H1 (cell line): ENCODE data around the gene NOL4L. TPM values are rescaled to one million over a fixed set of nuclear protein-coding genes. Genes with fewer than 3 reads are reported as not detected.

Experiments
- CTCF ChIA-PET: fragments of 300-600 bp; sonication (Branson Sonifier 250); formaldehyde crosslinking; loops from one replicate; lab custom pipeline; 2021; ENCODE audit not compliant: partially characterized antibody; lab: Charles Lee
- POLR2A ChIA-PET: fragments of 300-600 bp; sonication (Branson Sonifier 250); formaldehyde crosslinking; loops from one replicate; lab custom pipeline; 2021; ENCODE audit warnings: inconsistent platforms; ENCODE audit not compliant: partially characterized antibody; lab: Charles Lee
- DNase-seq, 2 experiments: peaks; one replicate each; pipeline versions ENCODE4 v3.0.0 to v3.0.0-alpha.2; 2010 to 2022; ENCODE audit warnings: low spot score in 2 of 2, low read depth in 1 of 2, mixed read lengths in 1 of 2
- FAIRE-seq: peaks from 2 replicates; lab custom pipeline; 2011; peaks lifted over from hg19 to GRCh38; lab: Jason Lieb, UNC
- H2AFZ ChIP-seq: 2 replicates; pipeline ENCODE4 v1.8.1; 2012; ENCODE audit warnings: low read length, inconsistent platforms
- H2AK5ac ChIP-seq: 2 replicates; pipeline ENCODE4 v1.6.1; 2013; ENCODE audit warnings: low read depth, low read length
- H2BK120ac ChIP-seq: replicated peaks from 2 replicates; pipeline ENCODE3; 2013; ENCODE audit warnings: low read depth, low read length, inconsistent platforms
- H2BK12ac ChIP-seq: 2 replicates; pipeline ENCODE4 v1.6.1; 2013; ENCODE audit warnings: low read depth, low read length
- H2BK15ac ChIP-seq: 2 replicates; pipeline ENCODE4 v1.6.1; 2013; ENCODE audit warnings: low read length
- H2BK20ac ChIP-seq: 2 replicates; pipeline ENCODE4 v1.6.1; 2013; ENCODE audit warnings: low read length
- H2BK5ac ChIP-seq: 2 replicates; pipeline ENCODE4 v1.6.1; 2013; ENCODE audit warnings: low read depth, low read length
- H3K14ac ChIP-seq: 2 replicates; pipeline ENCODE4 v1.6.1; 2013; ENCODE audit warnings: inconsistent platforms; ENCODE audit not compliant: insufficient read length
- H3K18ac ChIP-seq: 2 replicates; pipeline ENCODE4 v1.6.1; 2013; ENCODE audit warnings: low read length; ENCODE audit errors: extremely low read depth
- H3K23ac ChIP-seq: 2 replicates; pipeline ENCODE4 v1.6.1; 2013; ENCODE audit warnings: inconsistent platforms; ENCODE audit not compliant: insufficient read length
- H3K23me2 ChIP-seq: 2 replicates; pipeline ENCODE4 v1.6.1; 2013; ENCODE audit warnings: low read depth, low read length
- H3K27ac ChIP-seq: 2 replicates; pipeline ENCODE4 v1.6.1; 2011; ENCODE audit warnings: low read depth, low read length, inconsistent platforms
- H3K27me3 ChIP-seq, 4 experiments: replicated peaks in 1 of 4; 1 replicate in 1 of 4; 2 replicates in 3 of 4; pipeline versions ENCODE4 v1.6.1 to v1.8.1; 2011 to 2013; ENCODE audit warnings: low read length in 3 of 4, mild to moderate bottlenecking in 3 of 4, inconsistent platforms in 2 of 4, mixed read lengths in 2 of 4, moderate library complexity in 1 of 4; ENCODE audit not compliant: control insufficient read depth in 3 of 4, insufficient read depth in 3 of 4; ENCODE audit errors: extremely low read depth in 1 of 4
- H3K36me3 ChIP-seq, 4 experiments: 2 replicates each; pipeline versions ENCODE4 v1.6.1 to v1.8.1; 2011 to 2013; ENCODE audit warnings: mild to moderate bottlenecking in 4 of 4, low read length in 3 of 4, moderate library complexity in 2 of 4, control low read depth in 1 of 4, inconsistent platforms in 1 of 4; ENCODE audit not compliant: insufficient read depth in 4 of 4, control insufficient read depth in 2 of 4
- H3K4ac ChIP-seq: replicated peaks from 2 replicates; pipeline ENCODE3; 2013; ENCODE audit warnings: low read length, low read depth, mixed read lengths, inconsistent platforms; ENCODE audit not compliant: insufficient read length
- H3K4me1 ChIP-seq, 4 experiments: replicated peaks in 1 of 4; 1 replicate in 1 of 4; 2 replicates in 3 of 4; pipeline versions ENCODE4 v1.6.1 to v1.8.1; 2011 to 2013; ENCODE audit warnings: low read length in 3 of 4, inconsistent platforms in 2 of 4, mixed read lengths in 1 of 4; ENCODE audit not compliant: insufficient read depth in 4 of 4, control insufficient read depth in 3 of 4
- H3K4me2 ChIP-seq, 2 experiments: 2 replicates each; pipeline versions ENCODE4 v1.6.1 to v1.8.1; 2011 to 2013; ENCODE audit warnings: low read depth in 2 of 2, low read length in 2 of 2, control low read depth in 1 of 2, inconsistent platforms in 1 of 2, mild to moderate bottlenecking in 1 of 2; ENCODE audit not compliant: insufficient read depth in 1 of 2
- H3K4me3 ChIP-seq, 4 experiments: fragments of 200-600, 300-600 bp in 1 of 4; sonication (generic), shearing (Covaris generic), sonication (Bioruptor Twin) in 1 of 4; 2 replicates each; pipeline versions ENCODE4 v1.5.1 to v1.8.1; 2011 to 2016; ENCODE audit warnings: low read length in 4 of 4, low read depth in 3 of 4, control low read depth in 2 of 4, inconsistent platforms in 2 of 4, mild to moderate bottlenecking in 2 of 4, mixed read lengths in 1 of 4, moderate library complexity in 1 of 4; ENCODE audit not compliant: insufficient read depth in 2 of 4; ENCODE audit errors: extremely low read depth in 1 of 4
- H3K56ac ChIP-seq: replicated peaks from 2 replicates; pipeline ENCODE3; 2013; ENCODE audit warnings: low read depth, mild to moderate bottlenecking, mixed read lengths, low read length, inconsistent platforms; ENCODE audit not compliant: insufficient read length
- H3K79me1 ChIP-seq: 2 replicates; pipeline ENCODE4 v1.6.1; 2013; ENCODE audit warnings: low read depth, low read length, control low read depth
- H3K79me2 ChIP-seq, 2 experiments: 2 replicates each; pipeline versions ENCODE4 v1.6.1 to v1.8.1; 2012 to 2013; ENCODE audit warnings: low read length in 2 of 2, mild to moderate bottlenecking in 2 of 2, inconsistent platforms in 1 of 2; ENCODE audit not compliant: insufficient read depth in 2 of 2, control insufficient read depth in 1 of 2
- H3K9ac ChIP-seq, 4 experiments: replicated peaks in 1 of 4; 1 replicate in 1 of 4; 2 replicates in 3 of 4; pipeline versions ENCODE4 v1.6.1 to v1.8.1; 2011 to 2013; ENCODE audit warnings: low read depth in 3 of 4, low read length in 3 of 4, control low read depth in 2 of 4, mild to moderate bottlenecking in 2 of 4, moderate library complexity in 2 of 4, inconsistent platforms in 1 of 4; ENCODE audit errors: extremely low read depth in 1 of 4
- H3K9me3 ChIP-seq, 2 experiments: 2 replicates each; pipeline versions ENCODE4 v1.6.1 to v1.8.1; 2012 to 2013; ENCODE audit warnings: mild to moderate bottlenecking in 2 of 2, moderate library complexity in 2 of 2, control low read depth in 1 of 2, inconsistent platforms in 1 of 2, low read depth in 1 of 2, low read length in 1 of 2, mixed read lengths in 1 of 2; ENCODE audit not compliant: insufficient read depth in 2 of 2
- H4K20me1 ChIP-seq, 2 experiments: replicated peaks in 1 of 2; 2 replicates each; pipeline versions ENCODE3 to v1.8.1; 2011 to 2013; ENCODE audit warnings: inconsistent platforms in 2 of 2, low read length in 2 of 2, mild to moderate bottlenecking in 1 of 2; ENCODE audit not compliant: insufficient read depth in 2 of 2, control insufficient read depth in 1 of 2
- H4K5ac ChIP-seq: 2 replicates; pipeline ENCODE4 v1.6.1; 2013; ENCODE audit warnings: low read length, low read depth, mixed read lengths, inconsistent platforms; ENCODE audit not compliant: insufficient read length
- H4K8ac ChIP-seq: 2 replicates; pipeline ENCODE4 v1.8.0; 2013; ENCODE audit warnings: mild to moderate bottlenecking, moderate library complexity, low read length, inconsistent platforms; ENCODE audit not compliant: insufficient read depth; ENCODE audit errors: extremely low read depth
- H4K91ac ChIP-seq: replicated peaks from 2 replicates; pipeline ENCODE3; 2013; ENCODE audit warnings: low read length, mixed read lengths, inconsistent platforms; ENCODE audit not compliant: insufficient read length
- CBX8 ChIP-seq: fragments of 300-800, 300-1000 bp; sonication (generic); IDR thresholded peaks from 2 replicates; pipeline ENCODE4 v1.7.1; 2016; ENCODE audit warnings: low read depth, low read length, borderline replicate concordance
- EP300 ChIP-seq, 2 experiments: IDR thresholded peaks; 1 replicate in 1 of 2; 2 replicates in 1 of 2; pipeline ENCODE4 v1.6.1; 2011 to 2012; ENCODE audit warnings: low read depth in 2 of 2, low read length in 2 of 2, mild to moderate bottlenecking in 2 of 2, borderline replicate concordance in 1 of 2, inconsistent platforms in 1 of 2, moderate library complexity in 1 of 2
- NANOG ChIP-seq: IDR thresholded peaks from 2 replicates; pipeline ENCODE4 v1.6.1; 2011; ENCODE audit warnings: low read length, low read depth, mild to moderate bottlenecking, inconsistent platforms; ENCODE audit not compliant: insufficient read depth, poor library complexity, severe bottlenecking
- POLR2A ChIP-seq, 2 experiments: IDR thresholded peaks; 1 replicate in 1 of 2; 2 replicates in 1 of 2; pipeline ENCODE4 v1.6.1; 2011; ENCODE audit warnings: low read depth in 2 of 2, low read length in 2 of 2, mild to moderate bottlenecking in 2 of 2; ENCODE audit errors: control extremely low read depth in 1 of 2
- SP4 ChIP-seq: IDR thresholded peaks from 2 replicates; pipeline ENCODE4 v1.6.1; 2012; ENCODE audit warnings: low read length, inconsistent platforms
- WGBS, 2 experiments: shearing (Covaris generic) in 1 of 2; methylation state at CpG; one replicate each; pipeline versions ENCODE4 v1.1.6 to v1.1.7; 2013 to 2015; ENCODE audit warnings: low lambda C conversion rate in 2 of 2, mixed read lengths in 2 of 2, inconsistent platforms in 1 of 2, low coverage in 1 of 2, missing lambda C conversion rate in 1 of 2; ENCODE audit not compliant: insufficient replicate concordance in 2 of 2, insufficient coverage in 1 of 2, insufficient read length in 1 of 2; ENCODE audit errors: extremely low coverage in 1 of 2, missing lambda C conversion rate in 1 of 2; 5-methylcytosine and 5-hydroxymethylcytosine counted together
- polyA plus RNA-seq, 7 experiments: library from polyadenylated mRNA; depleted of rRNA in 3 of 7; stranded (reverse) in 5 of 7; unstranded in 2 of 7; fragments of >200 nt in 5 of 7; fragments of 200-250 nt in 2 of 7; gene quantifications; 1 replicate in 5 of 7; 2 replicates in 1 of 7; 4 replicates in 1 of 7; pipeline versions ENCODE4 v1.2.1 to v1.2.3, GENCODE V29; 2011 to 2013; ENCODE audit warnings: missing spikeins in 2 of 7, mixed read lengths in 2 of 7
- total RNA-seq: library from RNA; stranded (reverse); fragmentation: NEBNext Ultra II Directional; extraction: Animal tissue kit (Norgen Biotek cat#: 25700); gene quantifications from 2 replicates; pipeline ENCODE4 v1.2.1, GENCODE V29; 2021
- TF ChIP-seq, protein P1 (sequence below): IDR thresholded peaks from 2 replicates; pipeline ENCODE4 v1.6.1; 2011; ENCODE audit warnings: low read length, improper control_type of control experiment
- TF ChIP-seq, protein P2 (sequence below), 3 experiments: IDR thresholded peaks; 1 replicate in 2 of 3; 2 replicates in 1 of 3; pipeline versions ENCODE4 v1.5.1 to v1.6.1; 2011; ENCODE audit warnings: low read length in 3 of 3, mild to moderate bottlenecking in 3 of 3, inconsistent platforms in 2 of 3, low read depth in 1 of 3, moderate library complexity in 1 of 3; ENCODE audit not compliant: insufficient read depth in 1 of 3; ENCODE audit errors: control extremely low read depth in 1 of 3
- TF ChIP-seq, protein P3 (sequence below): IDR thresholded peaks from 2 replicates; pipeline ENCODE4 v1.6.1; 2012; ENCODE audit warnings: inconsistent platforms

The NOL4L gene
- total and polyA plus RNA-seq, 2 of the 8 experiments (the other 6 are each of a cell fraction or from before 2014, with no cell fraction given): 15.3 to 23.7 TPM

DNA sequence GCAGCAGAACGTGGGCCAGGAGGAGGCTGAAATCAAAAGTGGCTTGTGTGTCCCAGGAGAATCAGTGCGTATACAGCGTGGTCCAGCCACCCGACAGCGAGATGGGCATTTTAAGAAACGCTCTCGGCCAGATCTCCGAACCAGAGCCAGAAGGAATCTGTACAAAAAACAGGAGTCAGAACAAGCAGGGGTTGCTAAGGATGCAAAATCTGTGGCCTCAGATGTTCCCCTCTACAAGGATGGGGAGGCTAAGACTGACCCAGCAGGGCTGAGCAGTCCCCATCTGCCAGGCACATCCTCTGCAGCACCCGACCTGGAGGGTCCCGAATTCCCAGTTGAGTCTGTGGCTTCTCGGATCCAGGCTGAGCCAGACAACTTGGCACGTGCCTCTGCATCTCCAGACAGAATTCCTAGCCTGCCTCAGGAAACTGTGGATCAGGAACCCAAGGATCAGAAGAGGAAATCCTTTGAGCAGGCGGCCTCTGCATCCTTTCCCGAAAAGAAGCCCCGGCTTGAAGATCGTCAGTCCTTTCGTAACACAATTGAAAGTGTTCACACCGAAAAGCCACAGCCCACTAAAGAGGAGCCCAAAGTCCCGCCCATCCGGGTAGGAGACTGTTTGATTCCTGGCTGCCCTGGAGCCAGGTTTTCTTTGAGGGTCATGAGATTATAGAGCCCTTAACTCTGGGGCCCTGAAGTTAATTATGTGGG is 151.7 kb downstream of the NOL4L start:
- no peak for DNase-seq
- FAIRE-seq: no peak
- H3K79me2 ChIP-seq: no peaks in the 10 kb centered on the region
- CTCF ChIA-PET: interaction anchor here (1.1 kb wide), 1 partner anchor 8 kb away, joined by 3 read pairs; no protein-coding TSS in a partner anchor
- WGBS, 2 experiments: 92% methylated on average over 20 of the region's 20 CpGs; no CpG with 5 or more reads in 1 of the 2 experiments
- H2AK5ac ChIP-seq: no peak overlapping the region
- H3K27me3 ChIP-seq: no peaks in the 10 kb centered on the region
- H4K91ac ChIP-seq: no peak overlapping the region
- H2BK15ac ChIP-seq: no peak overlapping the region
- H3K4me3 ChIP-seq: no peak overlapping the region
- no peaks in the 10 kb centered on the region; the same call in 1 of the 2 replicates for H3K79me1 ChIP-seq
- H3K4me1 ChIP-seq: no peaks in the 10 kb centered on the region
- H3K4me2 ChIP-seq: no peak overlapping the region
- no peak overlapping the region for H2BK20ac ChIP-seq
- no peak overlapping the region for H3K18ac ChIP-seq
- H4K8ac ChIP-seq: no peak overlapping the region
- H3K4ac ChIP-seq: no peak overlapping the region
- no peaks in the 10 kb centered on the region for H3K23me2 ChIP-seq
- no peak overlapping the region for H2AFZ ChIP-seq
- H3K27ac ChIP-seq: no peak overlapping the region
- no peak overlapping the region for H3K23ac ChIP-seq
- no peak overlapping the region for H3K56ac ChIP-seq
- H2BK12ac ChIP-seq: no peak overlapping the region
- H4K20me1 ChIP-seq: peaks cover 2 to 4% of the 10 kb centered on the region in 2 experiments
- H2BK5ac ChIP-seq: no peak overlapping the region
- H3K9me3 ChIP-seq: no peaks in the 10 kb centered on the region
- H2BK120ac ChIP-seq: no peak overlapping the region
- peak overlapping the region in 1 of 4 experiments; percentile 35; a peak in 1 of 7 replicates for H3K9ac ChIP-seq
- peaks cover 3 to 42% (median 23%) of the 10 kb centered on the region in 4 experiments; a peak in 6 of 8 replicates for H3K36me3 ChIP-seq
- no peak overlapping the region for H4K5ac ChIP-seq
- H3K14ac ChIP-seq: no peak overlapping the region
- POLR2A ChIA-PET: no interaction called here
- no peak for TF ChIP-seq NANOG
- no peak for TF ChIP-seq EP300 (IDR thresholded peaks at IDR 0.05; ENCODE audit: borderline replicate concordance in 1 of 2, low read depth in 2 of 2, low read length in 2 of 2)
- TF ChIP-seq POLR2A (IDR thresholded peaks at IDR 0.05; ENCODE audit: control extremely low read depth in 1 of 2, low read depth in 2 of 2, low read length in 2 of 2): no peak
- TF ChIP-seq, protein P1, sequence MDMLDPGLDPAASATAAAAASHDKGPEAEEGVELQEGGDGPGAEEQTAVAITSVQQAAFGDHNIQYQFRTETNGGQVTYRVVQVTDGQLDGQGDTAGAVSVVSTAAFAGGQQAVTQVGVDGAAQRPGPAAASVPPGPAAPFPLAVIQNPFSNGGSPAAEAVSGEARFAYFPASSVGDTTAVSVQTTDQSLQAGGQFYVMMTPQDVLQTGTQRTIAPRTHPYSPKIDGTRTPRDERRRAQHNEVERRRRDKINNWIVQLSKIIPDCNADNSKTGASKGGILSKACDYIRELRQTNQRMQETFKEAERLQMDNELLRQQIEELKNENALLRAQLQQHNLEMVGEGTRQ: no peak
- TF ChIP-seq SP4: no peak
- TF ChIP-seq, protein P2, sequence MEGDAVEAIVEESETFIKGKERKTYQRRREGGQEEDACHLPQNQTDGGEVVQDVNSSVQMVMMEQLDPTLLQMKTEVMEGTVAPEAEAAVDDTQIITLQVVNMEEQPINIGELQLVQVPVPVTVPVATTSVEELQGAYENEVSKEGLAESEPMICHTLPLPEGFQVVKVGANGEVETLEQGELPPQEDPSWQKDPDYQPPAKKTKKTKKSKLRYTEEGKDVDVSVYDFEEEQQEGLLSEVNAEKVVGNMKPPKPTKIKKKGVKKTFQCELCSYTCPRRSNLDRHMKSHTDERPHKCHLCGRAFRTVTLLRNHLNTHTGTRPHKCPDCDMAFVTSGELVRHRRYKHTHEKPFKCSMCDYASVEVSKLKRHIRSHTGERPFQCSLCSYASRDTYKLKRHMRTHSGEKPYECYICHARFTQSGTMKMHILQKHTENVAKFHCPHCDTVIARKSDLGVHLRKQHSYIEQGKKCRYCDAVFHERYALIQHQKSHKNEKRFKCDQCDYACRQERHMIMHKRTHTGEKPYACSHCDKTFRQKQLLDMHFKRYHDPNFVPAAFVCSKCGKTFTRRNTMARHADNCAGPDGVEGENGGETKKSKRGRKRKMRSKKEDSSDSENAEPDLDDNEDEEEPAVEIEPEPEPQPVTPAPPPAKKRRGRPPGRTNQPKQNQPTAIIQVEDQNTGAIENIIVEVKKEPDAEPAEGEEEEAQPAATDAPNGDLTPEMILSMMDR (IDR thresholded peaks at IDR 0.05; ENCODE audit: control extremely low read depth in 1 of 3, insufficient read depth in 1 of 3, low read depth in 1 of 3, low read length in 3 of 3): no peak
- TF ChIP-seq CBX8: no peak
- TF ChIP-seq, protein P3, sequence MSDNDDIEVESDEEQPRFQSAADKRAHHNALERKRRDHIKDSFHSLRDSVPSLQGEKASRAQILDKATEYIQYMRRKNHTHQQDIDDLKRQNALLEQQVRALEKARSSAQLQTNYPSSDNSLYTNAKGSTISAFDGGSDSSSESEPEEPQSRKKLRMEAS: no peak
